HepG2 (cell line): ENCODE measurements around the gene AEN. TPM values are rescaled to one million over a fixed set of nuclear protein-coding genes. Genes with fewer than 3 reads are reported as not detected.

Experiments
- ATF3 ChIP-seq: sonication (generic); formaldehyde crosslinking; IDR thresholded peaks from 2 replicates; pipeline ENCODE4 v1.4.0; 2020; ENCODE audit warnings: missing genetic modification reagents
- BRF2 ChIP-seq: sonication (generic); formaldehyde crosslinking; IDR thresholded peaks from 2 replicates; pipeline ENCODE4 v1.8.1; 2022; ENCODE audit warnings: mild to moderate bottlenecking, missing genetic modification reagents
- HINFP ChIP-seq: sonication (generic); formaldehyde crosslinking; IDR thresholded peaks from 2 replicates; pipeline ENCODE4 v1.4.0; 2020; ENCODE audit warnings: low read depth, mild to moderate bottlenecking, missing genetic modification reagents
- MAZ ChIP-seq, 2 experiments: sonication (generic) in 1 of 2; formaldehyde crosslinking in 1 of 2; IDR thresholded peaks; 2 replicates each; pipeline versions ENCODE4 v1.5.0 to v1.6.1; 2012 to 2020; ENCODE audit warnings: low read depth in 2 of 2, mild to moderate bottlenecking in 2 of 2, borderline replicate concordance in 1 of 2, improper control_type of control experiment in 1 of 2, low read length in 1 of 2, missing genetic modification reagents in 1 of 2, moderate library complexity in 1 of 2
- MEF2D ChIP-seq: sonication (generic); formaldehyde crosslinking; IDR thresholded peaks from 2 replicates; pipeline ENCODE4 v1.5.1; 2020; ENCODE audit warnings: mild to moderate bottlenecking, missing genetic modification reagents
- RERE ChIP-seq: IDR thresholded peaks from 2 replicates; pipeline ENCODE4 v1.6.1; 2016; ENCODE audit warnings: low read depth, missing genetic modification reagents, missing compliant biosample characterization
- SATB2 ChIP-seq: sonication (generic); formaldehyde crosslinking; IDR thresholded peaks from 2 replicates; pipeline ENCODE4 v1.5.0; 2020; ENCODE audit warnings: missing genetic modification reagents
- SMAD9 ChIP-seq: sonication (generic); formaldehyde crosslinking; IDR thresholded peaks from 2 replicates; pipeline ENCODE4 v1.5.1; 2020; ENCODE audit warnings: mild to moderate bottlenecking, missing genetic modification reagents
- SNAI1 ChIP-seq: sonication (generic); formaldehyde crosslinking; IDR thresholded peaks from 2 replicates; pipeline ENCODE4 v1.5.0; 2020; ENCODE audit warnings: mild to moderate bottlenecking, missing genetic modification reagents, borderline replicate concordance
- SRSF4 ChIP-seq: fragments of 200-400 bp; formaldehyde crosslinking; IDR thresholded peaks from one replicate; pipeline ENCODE4 v1.6.1; 2018; ENCODE audit warnings: mild to moderate bottlenecking, low read depth, low read length, moderate library complexity; ENCODE audit not compliant: poor library complexity, severe bottlenecking
- TEAD3 ChIP-seq: optimal IDR thresholded peaks from 2 replicates; pipeline ENCODE3; 2016; ENCODE audit warnings: borderline replicate concordance
- XRCC5 ChIP-seq: fragments of 200-400 bp; formaldehyde crosslinking; optimal IDR thresholded peaks from 2 replicates; pipeline ENCODE3; 2017; ENCODE audit warnings: mild to moderate bottlenecking, low read length
- ZNF547 ChIP-seq: sonication (generic); formaldehyde crosslinking; IDR thresholded peaks from 2 replicates; pipeline ENCODE4 v1.5.1; 2020; ENCODE audit warnings: mild to moderate bottlenecking, missing genetic modification reagents
- ZNF580 ChIP-seq: IDR thresholded peaks from 2 replicates; pipeline ENCODE4 v1.6.1; 2016; ENCODE audit warnings: low read depth, borderline replicate concordance
- ZNF589 ChIP-seq: sonication (generic); formaldehyde crosslinking; conservative IDR thresholded peaks from 2 replicates; pipeline ENCODE4 v1.8.0; 2022; ENCODE audit warnings: mild to moderate bottlenecking, moderate library complexity, missing genetic modification reagents
- ZNF597 ChIP-seq: sonication (generic); formaldehyde crosslinking; IDR thresholded peaks from 2 replicates; pipeline ENCODE4 v1.5.0; 2020; ENCODE audit warnings: missing genetic modification reagents
- ZNF720 ChIP-seq: sonication (generic); formaldehyde crosslinking; IDR thresholded peaks from 2 replicates; pipeline ENCODE4 v1.4.0; 2020; ENCODE audit warnings: missing genetic modification reagents
- ZSCAN12 ChIP-seq: sonication (generic); formaldehyde crosslinking; IDR thresholded peaks from 2 replicates; pipeline ENCODE4 v1.9.0; 2021; ENCODE audit warnings: mild to moderate bottlenecking, missing genetic modification reagents
- polyA plus RNA-seq, 8 experiments: library from polyadenylated mRNA; depleted of rRNA in 3 of 8; stranded (reverse) in 7 of 8; unstranded in 1 of 8; fragments of >200 nt; fragmentation: Illumina TruSeq in 4 of 8; extraction: Trizol in 4 of 8; gene quantifications; 2 replicates each; pipeline versions ENCODE4 v1.2.1 to v1.2.3, GENCODE V29; 2011 to 2016; ENCODE audit warnings: low read depth in 4 of 8, missing spikeins in 1 of 8, mixed read lengths in 1 of 8; ENCODE audit not compliant: insufficient read depth in 1 of 8
- total RNA-seq, 5 experiments: library from RNA; depleted of rRNA; stranded (reverse); fragments of >200 nt; fragmentation: Illumina TruSeq; extraction: Trizol; gene quantifications; 2 replicates each; pipeline ENCODE4 v1.2.3, GENCODE V29; 2016; ENCODE audit warnings: low read depth in 1 of 5

The AEN gene
- total and polyA plus RNA-seq, 2 of the 13 experiments (the other 11 are each of a cell fraction or from before 2014, with no cell fraction given) = 51.3 to 118 TPM

GRCh38 chr15:88605189-88606069, 15.7 kb upstream of the AEN start (continued):
- TF ChIP-seq RERE (CRISPR knock-in tag) = no peak
- 0 out of 2 replicates have a peak, but pooled peaks have one; percentile 50 for TF ChIP-seq ZNF547 (CRISPR knock-in tag)
- no peak for TF ChIP-seq SNAI1
- TF ChIP-seq ZNF589 (CRISPR knock-in tag) = no peak
- no peak for TF ChIP-seq ZNF597 (CRISPR knock-in tag)
- no peak for TF ChIP-seq TEAD3 (CRISPR knock-in tag)
- TF ChIP-seq MEF2D = no peak
- TF ChIP-seq SMAD9 (CRISPR knock-in tag) = no peak
- TF ChIP-seq ATF3 (CRISPR knock-in tag) = peak; percentile 44; the same call in 1 of the 2 replicates
- peak; percentile 27; the same call in 1 of the 2 replicates for TF ChIP-seq SATB2
- no peak for TF ChIP-seq BRF2 (CRISPR knock-in tag)
- TF ChIP-seq SRSF4 = no peak
- TF ChIP-seq ZNF580 (CRISPR knock-in tag) = peak; percentile 73; the same call in 1 of the 2 replicates
- TF ChIP-seq MAZ (IDR thresholded peaks at IDR 0.05; ENCODE audit: borderline replicate concordance, low read depth, low read length) = no peak
- no peak for TF ChIP-seq MAZ (CRISPR knock-in tag; IDR thresholded peaks at IDR 0.05; ENCODE audit: low read depth)
- no peak for TF ChIP-seq ZSCAN12 (CRISPR knock-in tag)
- TF ChIP-seq XRCC5 = peak; percentile 44
- no peak for TF ChIP-seq HINFP (CRISPR knock-in tag)
- no peak for TF ChIP-seq ZNF720 (CRISPR knock-in tag)
